K562 (cell line): ENCODE results near the gene ABHD17C. TPM values are rescaled to one million over a fixed set of nuclear protein-coding genes. Genes with fewer than 3 reads are reported as not detected.

Experiments
- CTBP1 ChIP-seq: fragments of 450-650 bp; IDR thresholded peaks from 2 replicates; pipeline ENCODE4 v1.6.1; 2016; ENCODE audit warnings: borderline replicate concordance
- ELF1 ChIP-seq: fragments of 200-800 bp; sonication (Bioruptor generic); IDR thresholded peaks from 2 replicates; pipeline ENCODE4 v1.6.1; 2016; ENCODE audit warnings: missing genetic modification characterization, missing compliant biosample characterization
- FOXM1 ChIP-seq, 2 experiments: fragments of 450-650 bp in 1 of 2; sonication (generic) in 1 of 2; formaldehyde crosslinking in 1 of 2; IDR thresholded peaks; 2 replicates each; pipeline versions ENCODE4 v1.6.1 to v1.9.0; 2017 to 2022; ENCODE audit warnings: low read depth in 2 of 2, mild to moderate bottlenecking in 2 of 2, missing genetic modification reagents in 1 of 2, moderate library complexity in 1 of 2
- JUN ChIP-seq, 2 experiments: sonication (generic) in 1 of 2; formaldehyde crosslinking in 1 of 2; IDR thresholded peaks; 2 replicates each; pipeline versions ENCODE4 v1.6.1 to v1.8.0; 2012 to 2022; ENCODE audit warnings: borderline replicate concordance in 2 of 2, mild to moderate bottlenecking in 2 of 2, improper control_type of control experiment in 1 of 2, low read depth in 1 of 2, low read length in 1 of 2, missing genetic modification reagents in 1 of 2
- NR2C1 ChIP-seq, 2 experiments: fragments of 450-650 bp; IDR thresholded peaks; 2 replicates each; pipeline ENCODE4 v1.6.1; 2017; ENCODE audit warnings: mild to moderate bottlenecking in 2 of 2, antibody characterized with exemption in 1 of 2, inconsistent platforms in 1 of 2, missing compliant biosample characterization in 1 of 2, missing genetic modification characterization in 1 of 2
- PTRF ChIP-seq: fragments of 450-650 bp; IDR thresholded peaks from 2 replicates; pipeline ENCODE4 v1.6.1; 2016; ENCODE audit warnings: mild to moderate bottlenecking, missing genetic modification characterization, missing compliant biosample characterization
- polyA plus RNA-seq, 8 experiments: library from polyadenylated mRNA; depleted of rRNA in 4 of 8; stranded (reverse) in 5 of 8; unstranded in 3 of 8; fragments of >200 nt; fragmentation: Nextera tagmentation in 2 of 8; fragmentation: Illumina TruSeq in 1 of 8; extraction: Ambion mirVana in 2 of 8; extraction: Trizol in 1 of 8; gene quantifications; 2 replicates each; pipeline versions ENCODE4 v1.2.1 to v1.2.3, GENCODE V29; 2011 to 2014; ENCODE audit warnings: inconsistent platforms in 1 of 8, missing spikeins in 1 of 8
- total RNA-seq, 7 experiments: library from RNA; depleted of rRNA in 6 of 7; stranded (reverse); fragments of >200 nt in 6 of 7; fragmentation: Illumina TruSeq in 2 of 7; extraction: Trizol in 2 of 7; gene quantifications; 2 replicates each; pipeline versions ENCODE4 v1.2.1 to v1.2.3, GENCODE V29; 2011 to 2021; ENCODE audit warnings: low replicate concordance in 1 of 7
- TF ChIP-seq, protein P1 (sequence below): sonication (generic); formaldehyde crosslinking; IDR thresholded peaks from 2 replicates; pipeline ENCODE4 v1.8.0; 2022; ENCODE audit warnings: mild to moderate bottlenecking, missing genetic modification reagents
- TF ChIP-seq, protein P2 (sequence below): sonication (generic); formaldehyde crosslinking; IDR thresholded peaks from 2 replicates; pipeline ENCODE4 v1.8.0; 2022; ENCODE audit warnings: mild to moderate bottlenecking, missing genetic modification reagents

Gene ABHD17C
- total and polyA plus RNA-seq, 9 of the 15 experiments (the other 6 are each of a cell fraction or from before 2014, with no cell fraction given), result 0.04 to 0.42 (median 0.19) TPM; not detected in 1

DNA sequence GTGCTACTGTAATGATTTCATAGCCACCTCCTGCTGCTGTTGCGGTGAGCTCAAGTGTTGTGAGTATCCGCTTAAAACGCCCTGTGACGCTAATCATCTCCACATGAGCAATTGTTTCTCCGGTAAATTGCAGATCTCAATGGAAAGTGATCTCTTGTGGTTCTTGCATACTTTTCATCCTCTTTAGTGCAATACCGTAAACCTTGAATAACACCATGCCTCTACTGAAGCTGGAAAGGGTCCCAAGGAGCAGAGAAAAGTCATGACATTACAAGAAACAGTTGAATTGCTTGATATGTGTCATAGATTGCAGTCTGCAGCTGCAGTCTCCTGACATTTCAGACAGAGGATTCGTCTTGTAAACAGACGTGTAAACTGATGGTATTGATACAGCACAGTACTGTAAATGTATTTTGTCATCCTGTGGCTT lies 78.0 kb downstream of the ABHD17C start (continued):
- no peak for TF ChIP-seq NR2C1 (IDR thresholded peaks at IDR 0.05)
- TF ChIP-seq NR2C1 (tag; IDR thresholded peaks at IDR 0.05), result no peak
- TF ChIP-seq, protein P1, sequence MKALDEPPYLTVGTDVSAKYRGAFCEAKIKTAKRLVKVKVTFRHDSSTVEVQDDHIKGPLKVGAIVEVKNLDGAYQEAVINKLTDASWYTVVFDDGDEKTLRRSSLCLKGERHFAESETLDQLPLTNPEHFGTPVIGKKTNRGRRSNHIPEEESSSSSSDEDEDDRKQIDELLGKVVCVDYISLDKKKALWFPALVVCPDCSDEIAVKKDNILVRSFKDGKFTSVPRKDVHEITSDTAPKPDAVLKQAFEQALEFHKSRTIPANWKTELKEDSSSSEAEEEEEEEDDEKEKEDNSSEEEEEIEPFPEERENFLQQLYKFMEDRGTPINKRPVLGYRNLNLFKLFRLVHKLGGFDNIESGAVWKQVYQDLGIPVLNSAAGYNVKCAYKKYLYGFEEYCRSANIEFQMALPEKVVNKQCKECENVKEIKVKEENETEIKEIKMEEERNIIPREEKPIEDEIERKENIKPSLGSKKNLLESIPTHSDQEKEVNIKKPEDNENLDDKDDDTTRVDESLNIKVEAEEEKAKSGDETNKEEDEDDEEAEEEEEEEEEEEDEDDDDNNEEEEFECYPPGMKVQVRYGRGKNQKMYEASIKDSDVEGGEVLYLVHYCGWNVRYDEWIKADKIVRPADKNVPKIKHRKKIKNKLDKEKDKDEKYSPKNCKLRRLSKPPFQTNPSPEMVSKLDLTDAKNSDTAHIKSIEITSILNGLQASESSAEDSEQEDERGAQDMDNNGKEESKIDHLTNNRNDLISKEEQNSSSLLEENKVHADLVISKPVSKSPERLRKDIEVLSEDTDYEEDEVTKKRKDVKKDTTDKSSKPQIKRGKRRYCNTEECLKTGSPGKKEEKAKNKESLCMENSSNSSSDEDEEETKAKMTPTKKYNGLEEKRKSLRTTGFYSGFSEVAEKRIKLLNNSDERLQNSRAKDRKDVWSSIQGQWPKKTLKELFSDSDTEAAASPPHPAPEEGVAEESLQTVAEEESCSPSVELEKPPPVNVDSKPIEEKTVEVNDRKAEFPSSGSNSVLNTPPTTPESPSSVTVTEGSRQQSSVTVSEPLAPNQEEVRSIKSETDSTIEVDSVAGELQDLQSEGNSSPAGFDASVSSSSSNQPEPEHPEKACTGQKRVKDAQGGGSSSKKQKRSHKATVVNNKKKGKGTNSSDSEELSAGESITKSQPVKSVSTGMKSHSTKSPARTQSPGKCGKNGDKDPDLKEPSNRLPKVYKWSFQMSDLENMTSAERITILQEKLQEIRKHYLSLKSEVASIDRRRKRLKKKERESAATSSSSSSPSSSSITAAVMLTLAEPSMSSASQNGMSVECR (CRISPR knock-in tag), result no peak
- TF ChIP-seq, protein P2, sequence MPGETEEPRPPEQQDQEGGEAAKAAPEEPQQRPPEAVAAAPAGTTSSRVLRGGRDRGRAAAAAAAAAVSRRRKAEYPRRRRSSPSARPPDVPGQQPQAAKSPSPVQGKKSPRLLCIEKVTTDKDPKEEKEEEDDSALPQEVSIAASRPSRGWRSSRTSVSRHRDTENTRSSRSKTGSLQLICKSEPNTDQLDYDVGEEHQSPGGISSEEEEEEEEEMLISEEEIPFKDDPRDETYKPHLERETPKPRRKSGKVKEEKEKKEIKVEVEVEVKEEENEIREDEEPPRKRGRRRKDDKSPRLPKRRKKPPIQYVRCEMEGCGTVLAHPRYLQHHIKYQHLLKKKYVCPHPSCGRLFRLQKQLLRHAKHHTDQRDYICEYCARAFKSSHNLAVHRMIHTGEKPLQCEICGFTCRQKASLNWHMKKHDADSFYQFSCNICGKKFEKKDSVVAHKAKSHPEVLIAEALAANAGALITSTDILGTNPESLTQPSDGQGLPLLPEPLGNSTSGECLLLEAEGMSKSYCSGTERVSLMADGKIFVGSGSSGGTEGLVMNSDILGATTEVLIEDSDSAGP (CRISPR knock-in tag), result no peak
- TF ChIP-seq PTRF (tag), result no peak
- no peak for TF ChIP-seq JUN (IDR thresholded peaks at IDR 0.05; ENCODE audit: borderline replicate concordance, low read depth, low read length)
- no peak for TF ChIP-seq JUN (CRISPR knock-in tag; IDR thresholded peaks at IDR 0.05; ENCODE audit: borderline replicate concordance)
- no peak for TF ChIP-seq CTBP1
- TF ChIP-seq FOXM1 (IDR thresholded peaks at IDR 0.05; ENCODE audit: low read depth), result no peak
- TF ChIP-seq FOXM1 (CRISPR knock-in tag; IDR thresholded peaks at IDR 0.05; ENCODE audit: low read depth), result no peak
- no peak for TF ChIP-seq ELF1
